Measurements from ENCODE around the gene MYH11.

The MYH11 gene

GRCh38 chr16:15885560-15886001 lies 28.8 kb upstream of the MYH11 start:
- no peak overlapping the region for H3K27ac Mint-ChIP-seq

DNA sequence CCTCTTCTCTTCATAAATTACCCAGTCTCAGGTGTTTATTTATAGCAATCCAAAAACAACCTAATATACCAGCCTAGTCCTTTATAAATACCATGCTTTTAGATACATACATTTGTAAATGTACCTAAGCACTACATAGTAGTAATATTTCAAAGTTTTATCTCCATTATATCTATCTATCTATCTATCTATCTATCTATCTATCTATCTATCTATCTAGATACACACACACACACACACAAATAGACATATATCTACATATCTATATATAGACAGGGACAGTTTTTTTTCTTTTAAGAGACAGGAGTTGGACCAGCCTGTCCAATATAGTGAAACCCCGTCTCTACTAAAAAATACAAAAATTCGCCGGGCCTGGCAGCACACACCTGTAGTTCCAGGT lies 25.7 kb upstream of the MYH11 start:
- Mint-ChIP-seq H3K9me3 (no peaks in the 10 kb centered on the region), H3K27me3 (no peaks in the 10 kb centered on the region), H3K27ac (peak overlapping the region in 1 of 2 donors; percentile 50), H3K4me1 (peaks cover 33% of the 10 kb centered on the region), H3K4me3 (no peak overlapping the region)
- ATAC-seq, result no peak
- no peak for DNase-seq

More at GRCh38 chr16:15885560-15886001, 28.8 kb upstream of the MYH11 start:
- ATAC-seq (no peak), DNase-seq (no peak)
- H3K4me3 Mint-ChIP-seq, result peak overlapping the region in 1 of 2 donors; percentile 62
- no peaks in the 10 kb centered on the region for H3K9me3 Mint-ChIP-seq
- H3K4me1 Mint-ChIP-seq, result peaks cover 36% of the 10 kb centered on the region
- H3K27me3 Mint-ChIP-seq, result no peaks in the 10 kb centered on the region

GRCh38 chr16:15881794-15882379 lies 25.1 kb upstream of the MYH11 start:
- H3K4me1 Mint-ChIP-seq, result peaks cover 27% of the 10 kb centered on the region

GRCh38 chr16:15880434-15881308 lies 23.8 kb upstream of the MYH11 start:
- Mint-ChIP-seq H3K9me3 (no peaks in the 10 kb centered on the region), H3K4me1 (peaks cover 17% of the 10 kb centered on the region), H3K27me3 (no peaks in the 10 kb centered on the region), H3K27ac (no peak overlapping the region), H3K4me3 (no peak overlapping the region)
- no peak for ATAC-seq
- DNase-seq, result no peak

More at GRCh38 chr16:15881794-15882379, 25.1 kb upstream of the MYH11 start:
- Mint-ChIP-seq H3K27ac (no peak overlapping the region), H3K4me3 (no peak overlapping the region), H3K9me3 (no peaks in the 10 kb centered on the region), H3K27me3 (no peaks in the 10 kb centered on the region)
- no peak for ATAC-seq
- no peak for DNase-seq

GRCh38 chr16:15879255-15879811 lies 22.5 kb upstream of the MYH11 start:
- no peak overlapping the region for H3K4me3 Mint-ChIP-seq

DNA sequence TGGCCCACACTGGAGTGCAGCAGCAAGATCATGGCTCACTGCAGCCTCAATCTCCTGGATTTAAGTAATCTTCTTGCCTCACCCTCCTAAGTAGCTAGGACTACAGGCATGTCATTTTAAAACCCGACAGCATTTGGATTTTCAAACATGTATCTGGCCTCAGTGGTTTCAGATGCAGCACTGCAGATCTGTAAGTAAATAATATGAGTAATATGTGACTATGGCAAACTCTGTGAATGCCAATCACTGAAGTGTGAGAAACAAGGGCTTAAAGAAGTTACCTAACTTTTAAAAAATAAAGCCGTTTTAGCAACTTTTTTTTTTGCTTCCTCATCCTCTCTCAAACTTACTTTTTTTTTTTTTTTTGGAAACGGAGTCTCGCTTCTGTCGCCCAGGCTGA lies 19.7 kb upstream of the MYH11 start:
- ATAC-seq, result no peak
- H3K27ac Mint-ChIP-seq, result no peak overlapping the region
- no peak overlapping the region for H3K4me3 Mint-ChIP-seq
- no peaks in the 10 kb centered on the region for H3K9me3 Mint-ChIP-seq
- DNase-seq, result no peak
- H3K4me1 Mint-ChIP-seq, result peaks cover 13% of the 10 kb centered on the region
- H3K27me3 Mint-ChIP-seq, result no peaks in the 10 kb centered on the region

More at GRCh38 chr16:15879255-15879811, 22.5 kb upstream of the MYH11 start:
- Mint-ChIP-seq H3K4me1 (peaks cover 13% of the 10 kb centered on the region), H3K27me3 (no peaks in the 10 kb centered on the region), H3K27ac (peak overlapping the region in 1 of 2 donors; percentile 60), H3K9me3 (no peaks in the 10 kb centered on the region)
- ATAC-seq, result peak; percentile 69
- no peak for DNase-seq

DNA sequence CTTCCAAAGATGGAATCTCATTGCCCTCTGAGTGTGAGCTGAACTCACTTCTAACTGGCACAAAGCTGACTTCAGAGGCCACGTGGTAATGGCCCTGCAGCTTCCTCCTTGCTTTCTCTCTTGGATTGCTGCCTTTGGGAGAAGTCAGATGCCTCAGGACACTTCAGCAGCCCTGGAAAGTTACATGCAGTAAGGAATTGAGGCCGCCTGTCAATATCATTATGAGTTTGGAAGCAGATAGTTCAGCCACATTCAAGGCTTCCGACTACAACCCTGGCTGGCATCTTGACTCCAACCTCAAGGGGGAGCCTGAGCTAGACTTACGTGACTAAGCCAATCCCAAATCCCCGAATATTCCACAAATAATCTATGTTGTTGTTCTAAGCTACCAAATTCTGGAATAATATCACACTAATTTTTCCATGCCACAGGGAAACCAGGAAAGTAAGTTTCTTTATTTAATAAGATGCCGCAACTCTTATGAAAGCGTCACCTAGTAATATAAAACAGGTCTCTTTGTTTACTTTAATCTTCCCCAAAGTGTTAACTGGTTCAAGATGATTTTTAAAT lies 18.0 kb upstream of the MYH11 start:
- no peak overlapping the region for H3K4me3 Mint-ChIP-seq

DNA sequence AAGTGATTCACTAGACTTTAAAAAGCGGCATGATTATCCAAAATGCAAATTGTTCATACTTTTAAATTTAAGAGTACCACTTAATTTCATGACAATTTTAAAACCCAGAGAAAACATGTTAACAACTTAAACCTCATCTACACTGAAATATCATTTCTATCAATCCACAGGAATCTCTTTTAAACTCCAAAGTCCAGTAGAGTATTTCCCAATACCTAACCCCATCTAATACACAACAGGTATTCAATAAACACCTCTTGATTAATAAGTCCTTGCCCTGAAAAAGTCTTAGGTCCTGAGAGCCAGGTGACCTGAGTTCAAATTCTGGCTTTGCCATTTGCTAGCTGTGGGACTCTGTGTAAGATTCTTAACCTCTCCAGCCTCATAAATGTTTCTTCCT lies 16.9 kb upstream of the MYH11 start:
- peaks cover 2% of the 10 kb centered on the region for H3K4me1 Mint-ChIP-seq
- H3K27me3 Mint-ChIP-seq, result no peaks in the 10 kb centered on the region
- no peak for ATAC-seq
- H3K9me3 Mint-ChIP-seq, result no peaks in the 10 kb centered on the region
- H3K27ac Mint-ChIP-seq, result no peak overlapping the region
- no peak overlapping the region for H3K4me3 Mint-ChIP-seq
- no peak for DNase-seq

More for the DNA sequence above, 18.0 kb upstream of the MYH11 start:
- Mint-ChIP-seq H3K9me3 (no peaks in the 10 kb centered on the region), H3K4me1 (peaks cover 8% of the 10 kb centered on the region), H3K27ac (no peak overlapping the region), H3K27me3 (no peaks in the 10 kb centered on the region)
- DNase-seq, result no peak
- no peak for ATAC-seq

DNA sequence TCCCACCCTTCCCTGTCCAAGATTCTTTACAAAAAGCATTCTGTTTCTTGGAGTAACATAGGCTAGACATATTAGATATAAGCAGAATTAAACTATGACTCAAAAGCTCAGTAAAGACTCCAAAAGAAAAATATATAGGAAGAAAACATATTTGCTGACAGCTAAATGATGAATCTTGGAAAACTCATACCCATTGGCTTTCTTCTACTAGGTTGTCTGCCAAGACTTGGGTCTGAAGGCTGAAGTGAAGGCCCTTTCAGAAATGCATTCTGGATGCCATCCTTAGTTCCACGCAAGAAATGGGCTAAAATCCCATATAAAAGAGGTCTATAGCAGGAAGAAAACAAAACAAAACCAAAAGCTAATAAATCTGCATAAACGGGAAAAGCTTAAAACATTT lies 16.5 kb upstream of the MYH11 start:
- Mint-ChIP-seq H3K27ac (no peak overlapping the region), H3K9me3 (no peaks in the 10 kb centered on the region), H3K4me3 (no peak overlapping the region), H3K27me3 (no peaks in the 10 kb centered on the region), H3K4me1 (no peaks in the 10 kb centered on the region)
- no peak for DNase-seq
- ATAC-seq, result no peak

DNA sequence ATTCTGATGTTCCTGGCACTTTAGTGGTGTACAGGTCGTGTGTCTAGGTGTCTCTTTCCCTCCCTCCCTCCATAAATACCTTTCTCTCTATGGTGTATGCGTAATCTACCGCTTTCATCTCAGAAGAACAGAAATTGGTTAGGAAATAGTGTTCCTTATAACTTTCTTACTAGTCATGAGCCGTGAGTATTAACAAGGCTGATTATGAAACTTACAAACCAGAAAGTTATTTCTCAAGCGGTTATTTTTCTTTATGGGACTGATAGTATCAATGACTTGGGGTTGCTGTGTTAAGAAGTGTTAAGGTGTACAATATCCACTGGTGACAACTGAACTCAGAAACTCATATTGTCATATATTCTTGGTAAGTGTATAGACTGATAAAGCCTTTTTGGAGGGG lies 13.2 kb upstream of the MYH11 start:
- ATAC-seq, result no peak
- Mint-ChIP-seq H3K27ac (peak overlapping the region; percentile 10 to 31), H3K27me3 (no peaks in the 10 kb centered on the region), H3K4me1 (no peaks in the 10 kb centered on the region), H3K9me3 (no peaks in the 10 kb centered on the region), H3K4me3 (no peak overlapping the region)
- no peak for DNase-seq

GRCh38 chr16:15866451-15866850 lies 9.6 kb upstream of the MYH11 start:
- Mint-ChIP-seq H3K27me3 (no peaks in the 10 kb centered on the region), H3K4me1 (no peaks in the 10 kb centered on the region), H3K4me3 (no peak overlapping the region), H3K9me3 (no peaks in the 10 kb centered on the region), H3K27ac (no peak overlapping the region)
- DNase-seq (no peak), ATAC-seq (no peak)

GRCh38 chr16:15865742-15866141 lies 8.9 kb upstream of the MYH11 start:
- H3K4me1 Mint-ChIP-seq, result no peaks in the 10 kb centered on the region
- ATAC-seq (no peak), DNase-seq (no peak)
- no peaks in the 10 kb centered on the region for H3K9me3 Mint-ChIP-seq
- no peaks in the 10 kb centered on the region for H3K27me3 Mint-ChIP-seq
- H3K27ac Mint-ChIP-seq, result no peak overlapping the region
- H3K4me3 Mint-ChIP-seq, result no peak overlapping the region

GRCh38 chr16:15864939-15865338 lies 8.1 kb upstream of the MYH11 start:
- H3K27me3 Mint-ChIP-seq, result no peaks in the 10 kb centered on the region
- H3K4me3 Mint-ChIP-seq, result no peak overlapping the region
- no peaks in the 10 kb centered on the region for H3K9me3 Mint-ChIP-seq
- H3K4me1 Mint-ChIP-seq, result no peaks in the 10 kb centered on the region
- H3K27ac Mint-ChIP-seq, result no peak overlapping the region
- no peak for ATAC-seq
- no peak for DNase-seq

DNA sequence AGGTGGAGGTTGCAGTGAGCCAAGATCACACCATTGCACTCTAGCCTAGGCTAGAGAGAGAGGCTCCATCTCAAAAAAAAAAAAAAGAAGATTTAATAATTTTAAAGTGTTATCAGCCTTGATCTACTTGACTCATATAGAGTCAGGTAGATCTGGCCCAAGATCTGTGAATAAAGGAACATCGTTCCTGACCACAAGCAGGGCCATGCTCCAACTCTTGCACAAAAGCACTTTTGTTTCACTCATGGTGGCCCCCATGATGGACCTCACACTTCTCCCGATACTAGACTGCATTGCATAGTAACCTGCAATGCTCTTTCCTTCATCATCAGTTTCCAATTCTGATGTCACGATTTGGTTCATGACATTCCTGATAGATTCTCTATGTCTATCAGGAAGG lies 5.2 kb upstream of the MYH11 start:
- Mint-ChIP-seq H3K27ac (no peak overlapping the region), H3K9me3 (no peaks in the 10 kb centered on the region), H3K27me3 (peaks cover 22% of the 10 kb centered on the region), H3K4me1 (peaks cover 8% of the 10 kb centered on the region), H3K4me3 (no peak overlapping the region)
- ATAC-seq (no peak), DNase-seq (no peak)

DNA sequence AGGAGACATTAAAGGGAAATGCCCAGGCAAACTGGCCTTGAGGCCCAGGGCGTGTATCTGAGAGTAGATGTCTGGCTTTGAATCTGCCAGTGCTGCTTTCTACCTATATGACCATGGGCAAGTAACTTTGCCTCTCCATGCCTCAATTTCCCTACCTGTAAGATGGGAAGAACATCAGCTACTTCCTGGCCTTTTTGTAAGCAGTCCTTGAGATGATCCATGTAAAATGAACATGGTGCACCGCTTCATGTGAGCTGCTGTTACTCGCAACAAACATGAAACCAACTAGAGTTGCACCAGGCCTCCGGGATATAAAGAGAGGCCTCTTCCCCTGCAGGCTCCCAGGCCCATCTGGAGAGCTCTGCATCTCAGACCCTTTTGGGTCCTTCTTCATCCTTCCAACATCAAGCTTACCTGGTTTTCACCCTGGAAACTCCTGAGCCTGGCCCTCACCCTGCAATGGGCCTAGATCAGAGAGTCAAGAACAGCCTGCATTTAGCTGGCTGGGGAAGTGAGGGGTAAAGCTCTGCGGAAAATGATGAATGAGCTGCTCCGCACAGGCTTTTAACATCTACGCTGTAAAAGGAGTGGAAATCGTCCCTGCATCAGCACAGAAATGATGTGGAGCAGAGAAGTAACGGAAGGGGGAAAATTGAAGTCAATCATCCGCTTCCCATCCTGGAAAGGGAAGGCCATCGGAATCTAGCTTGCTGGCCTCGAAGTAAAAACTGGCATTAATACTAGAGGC lies 2.3 kb upstream of the MYH11 start:
- peaks cover 8% of the 10 kb centered on the region for H3K4me1 Mint-ChIP-seq
- no peak for ATAC-seq
- no peaks in the 10 kb centered on the region for H3K9me3 Mint-ChIP-seq
- peaks cover 48% of the 10 kb centered on the region for H3K27me3 Mint-ChIP-seq
- no peak overlapping the region for H3K4me3 Mint-ChIP-seq
- no peak for DNase-seq
- H3K27ac Mint-ChIP-seq, result peak overlapping the region in 1 of 2 donors; percentile 66

All from stimulated activated naive CD8-positive, alpha-beta T cell treated with anti-CD3 and anti-CD28 coated beads, Interleukin-15, amount 100 ng/mL, for 72 hours (primary cell).